IMR-90 (cell line): Measurements from ENCODE around the gene RAB33B.

Experiments
- BHLHE40 ChIP-seq: fragments of 150-350 bp; IDR thresholded peaks from 2 replicates; pipeline ENCODE4 v1.6.1; 2016; ENCODE audit warnings: mild to moderate bottlenecking, low read depth, low read length
- CHD1 ChIP-seq: IDR thresholded peaks from 2 replicates; pipeline ENCODE4 v1.6.1; 2012; ENCODE audit warnings: low read depth, low read length, improper control_type of control experiment
- CTCF ChIP-seq: conservative IDR thresholded peaks from 2 replicates; pipeline ENCODE4 v1.5.1; 2012; ENCODE audit warnings: mild to moderate bottlenecking, low read depth, low read length, improper control_type of control experiment
- FOS ChIP-seq: fragments of 150-350 bp; IDR thresholded peaks from 2 replicates; pipeline ENCODE4 v1.6.1; 2016; ENCODE audit warnings: low read depth, low read length
- MAFK ChIP-seq: IDR thresholded peaks from 2 replicates; pipeline ENCODE4 v1.6.1; 2012; ENCODE audit warnings: low read depth, low read length, improper control_type of control experiment
- MAZ ChIP-seq: IDR thresholded peaks from 2 replicates; pipeline ENCODE4 v1.6.1; 2012; ENCODE audit warnings: low read depth, mild to moderate bottlenecking, low read length, improper control_type of control experiment, moderate library complexity, borderline replicate concordance
- MXI1 ChIP-seq: IDR thresholded peaks from 2 replicates; pipeline ENCODE4 v1.6.1; 2012; ENCODE audit warnings: low read depth, mild to moderate bottlenecking, low read length, moderate library complexity, borderline replicate concordance
- POLR2A ChIP-seq: IDR thresholded peaks from 2 replicates; pipeline ENCODE4 v1.6.1; 2012; ENCODE audit warnings: mild to moderate bottlenecking, low read depth, low read length
- RAD21 ChIP-seq: IDR thresholded peaks from 2 replicates; pipeline ENCODE4 v1.6.1; 2012; ENCODE audit warnings: low read length, improper control_type of control experiment
- RCOR1 ChIP-seq: IDR thresholded peaks from 2 replicates; pipeline ENCODE4 v1.6.1; 2012; ENCODE audit warnings: mild to moderate bottlenecking, low read length, improper control_type of control experiment; ENCODE audit not compliant: insufficient replicate concordance
- RFX5 ChIP-seq: IDR thresholded peaks from 2 replicates; pipeline ENCODE4 v1.8.0; 2012; ENCODE audit warnings: low read depth, mild to moderate bottlenecking, low read length, moderate library complexity
- USF2 ChIP-seq: fragments of 150-350 bp; IDR thresholded peaks from 2 replicates; pipeline ENCODE4 v1.6.1; 2017; ENCODE audit warnings: mild to moderate bottlenecking, antibody characterized with exemption, low read length, low read depth

DNA sequence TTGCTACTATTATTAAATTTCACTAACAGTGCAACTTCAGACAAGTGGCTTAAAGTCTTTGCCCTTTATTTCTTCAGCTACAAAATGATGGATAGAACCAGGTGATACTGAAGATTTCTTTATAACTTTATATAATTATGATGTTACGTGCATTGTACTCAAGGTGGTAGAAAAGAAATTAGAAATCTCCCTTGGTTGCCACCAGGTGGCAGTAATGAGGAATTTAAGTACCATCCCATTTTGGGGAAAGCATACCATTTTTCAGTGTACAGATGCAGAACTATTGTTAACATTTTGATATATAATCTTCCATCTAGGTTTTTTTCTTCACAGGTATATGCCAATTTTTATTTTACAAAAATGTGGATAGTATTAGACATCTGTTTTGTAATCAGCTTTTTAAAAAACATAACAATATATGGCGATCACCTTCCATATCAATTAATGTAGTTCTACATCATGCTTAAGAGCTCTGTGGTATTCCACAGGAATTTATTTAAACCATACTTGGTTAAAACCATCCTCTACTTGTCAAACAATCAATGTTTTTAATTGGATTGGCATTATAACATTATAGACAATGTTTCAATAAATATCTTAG, 37.7 kb upstream of the RAB33B start:
- TF ChIP-seq POLR2A (no peak), CTCF (peak; percentile 57), RCOR1 (no peak), RFX5 (no peak), BHLHE40 (no peak), RAD21 (peak; percentile 43), MAFK (no peak), USF2 (no peak), FOS (no peak), CHD1 (no peak), MAZ (no peak), MXI1 (no peak)
